SU-DHL-6 (cell line): ENCODE data around the gene CAMSAP1.

ENCODE experiments used
- CTCF ChIP-seq: fragments of 200-600 bp; sonication (generic); IDR thresholded peaks from one replicate; pipeline ENCODE4 v1.5.1; 2017; ENCODE audit warnings: antibody characterized with exemption, mild to moderate bottlenecking, low read length, moderate library complexity; ENCODE audit not compliant: insufficient read depth, poor library complexity, severe bottlenecking
- EZH2phosphoT487 ChIP-seq: fragments of 200-600 bp; sonication (generic), shearing (Covaris generic); conservative IDR thresholded peaks from 2 replicates; pipeline ENCODE4 v1.6.1; 2018; ENCODE audit warnings: mild to moderate bottlenecking, antibody characterized with exemption, low read length, moderate library complexity, mixed read lengths

GRCh38 chr9:135885100-135885853 is 22.1 kb downstream of the CAMSAP1 start:
- TF ChIP-seq CTCF (no peak), EZH2phosphoT487 (no peak)
